AG04450 (cell line): Measurements from ENCODE around the gene LHB. TPM values are rescaled to one million over a fixed set of nuclear protein-coding genes. Genes with fewer than 3 reads are reported as not detected.

Experiments used
- CTCF ChIA-PET: fragments of 300-600, 350-600 bp; formaldehyde crosslinking; extraction: SDS; loops from one replicate; lab custom pipeline; 2022; ENCODE audit warnings: antibody characterized with exemption, inconsistent platforms; lab: Charles Lee
- POLR2A ChIA-PET: fragments of 350-600 bp; formaldehyde crosslinking; extraction: SDS; loops from one replicate; lab custom pipeline; 2021; ENCODE audit warnings: antibody characterized with exemption, inconsistent platforms; lab: Yijun Ruan, JAX
- DNase-seq: peaks from one replicate; pipeline ENCODE4 v3.0.0-alpha.2; 2011; ENCODE audit warnings: low read depth, low spot score
- H3K27ac ChIP-seq: one replicate; pipeline ENCODE4 v1.5.1; 2012; ENCODE audit warnings: low read depth, low read length, control low read depth
- H3K27me3 ChIP-seq: one replicate; pipeline ENCODE4 v1.6.0; 2012; ENCODE audit warnings: low read length; ENCODE audit not compliant: control insufficient read depth, insufficient read depth
- H3K4me3 ChIP-seq: 2 replicates; pipeline ENCODE4 v1.5.1; 2011; ENCODE audit warnings: mild to moderate bottlenecking, low read depth, low read length, control low read depth
- H3K9me3 ChIP-seq: 2 replicates; pipeline ENCODE4 v1.5.1; 2012; ENCODE audit warnings: low read length; ENCODE audit not compliant: control insufficient read depth, insufficient read depth
- CTCF ChIP-seq: IDR thresholded peaks from 2 replicates; pipeline ENCODE4 v1.5.1; 2011; ENCODE audit warnings: low read depth, low read length, control low read depth, inconsistent platforms
- polyA plus RNA-seq: library from polyadenylated mRNA; depleted of rRNA; stranded (reverse); fragments of >200 nt; gene quantifications from 2 replicates; pipeline ENCODE4 v1.2.3, GENCODE V29; 2011

The LHB gene
- polyA plus RNA-seq, 1 experiment, result not detected

- H3K27me3 ChIP-seq, result no peaks in the 10 kb centered on the region
- ChIA-PET CTCF (no interaction called here), POLR2A (interaction anchor here (0.6 kb wide), 1 partner anchor 206 kb away, joined by 7 read pairs; no protein-coding TSS in a partner anchor)
- no peak overlapping the region for H3K27ac ChIP-seq
- H3K4me3 ChIP-seq, result no peak overlapping the region
- no peaks in the 10 kb centered on the region for H3K9me3 ChIP-seq
- TF ChIP-seq CTCF, result no peak
- no peak for DNase-seq
Observed at GRCh38 chr19:48988860-48989259, 28.0 kb downstream of the LHB start.

GRCh38 chr19:48988286-48988685 lies 28.6 kb downstream of the LHB start:
- POLR2A ChIA-PET, result no interaction called here
- no peak overlapping the region for H3K4me3 ChIP-seq
- no peak for TF ChIP-seq CTCF

GRCh38 chr19:48987323-48987722 lies 29.6 kb downstream of the LHB start:
- no peak overlapping the region for H3K4me3 ChIP-seq
- no peak for DNase-seq
- H3K27me3 ChIP-seq, result no peaks in the 10 kb centered on the region
- H3K9me3 ChIP-seq, result no peaks in the 10 kb centered on the region
- no peak overlapping the region for H3K27ac ChIP-seq
- no peak for TF ChIP-seq CTCF
- ChIA-PET POLR2A (interaction anchor here (0.7 kb wide), 1 partner anchor 15 kb away, joined by 3 read pairs; no protein-coding TSS in a partner anchor), CTCF (interaction anchor here (1.6 kb wide), 1 partner anchor 17 kb away, joined by 6 read pairs; no protein-coding TSS in a partner anchor)

More at GRCh38 chr19:48988286-48988685, 28.6 kb downstream of the LHB start:
- no peak for DNase-seq
- Histone ChIP-seq H3K27me3 (no peaks in the 10 kb centered on the region), H3K9me3 (no peaks in the 10 kb centered on the region), H3K27ac (no peak overlapping the region)
- CTCF ChIA-PET, result interaction anchor here (1.1 kb wide), 1 partner anchor 9 kb away, joined by 3 read pairs; no protein-coding TSS in a partner anchor

- TF ChIP-seq CTCF, result no peak
- no peak overlapping the region for H3K27ac ChIP-seq
- H3K9me3 ChIP-seq, result no peaks in the 10 kb centered on the region
- CTCF ChIA-PET, result interaction anchor here (0.7 to 1.6 kb wide), 3 partner anchors 12 to 16 kb away, joined by 3 to 6 read pairs (median 3); no protein-coding TSS in a partner anchor
- POLR2A ChIA-PET, result interaction anchor here (0.6 kb wide), 1 partner anchor 192 kb away, joined by 6 read pairs; no protein-coding TSS in a partner anchor
- DNase-seq, result no peak
- no peak overlapping the region for H3K4me3 ChIP-seq
- H3K27me3 ChIP-seq, result no peaks in the 10 kb centered on the region
Observed at GRCh38 chr19:48986211-48986610, 30.7 kb downstream of the LHB start.

- TF ChIP-seq CTCF, result no peak
- H3K9me3 ChIP-seq, result no peaks in the 10 kb centered on the region
- H3K4me3 ChIP-seq, result no peak overlapping the region
- POLR2A ChIA-PET, result no interaction called here
- H3K27me3 ChIP-seq, result no peaks in the 10 kb centered on the region
- no peak for DNase-seq
- H3K27ac ChIP-seq, result no peak overlapping the region
- CTCF ChIA-PET, result interaction anchor here (1.2 to 1.4 kb wide), 2 partner anchors 8 to 14 kb away, joined by 3 to 7 read pairs; partner anchors contain the start of genes GYS1 and RUVBL2
Observed at GRCh38 chr19:48985711-48986110, 31.2 kb downstream of the LHB start.
